ENCODE data around the gene PLEKHH2.

PLEKHH2 gene

GRCh38 chr2:43738257-43738656 is 101.2 kb downstream of the PLEKHH2 start:
- TF ChIP-seq, protein P1, sequence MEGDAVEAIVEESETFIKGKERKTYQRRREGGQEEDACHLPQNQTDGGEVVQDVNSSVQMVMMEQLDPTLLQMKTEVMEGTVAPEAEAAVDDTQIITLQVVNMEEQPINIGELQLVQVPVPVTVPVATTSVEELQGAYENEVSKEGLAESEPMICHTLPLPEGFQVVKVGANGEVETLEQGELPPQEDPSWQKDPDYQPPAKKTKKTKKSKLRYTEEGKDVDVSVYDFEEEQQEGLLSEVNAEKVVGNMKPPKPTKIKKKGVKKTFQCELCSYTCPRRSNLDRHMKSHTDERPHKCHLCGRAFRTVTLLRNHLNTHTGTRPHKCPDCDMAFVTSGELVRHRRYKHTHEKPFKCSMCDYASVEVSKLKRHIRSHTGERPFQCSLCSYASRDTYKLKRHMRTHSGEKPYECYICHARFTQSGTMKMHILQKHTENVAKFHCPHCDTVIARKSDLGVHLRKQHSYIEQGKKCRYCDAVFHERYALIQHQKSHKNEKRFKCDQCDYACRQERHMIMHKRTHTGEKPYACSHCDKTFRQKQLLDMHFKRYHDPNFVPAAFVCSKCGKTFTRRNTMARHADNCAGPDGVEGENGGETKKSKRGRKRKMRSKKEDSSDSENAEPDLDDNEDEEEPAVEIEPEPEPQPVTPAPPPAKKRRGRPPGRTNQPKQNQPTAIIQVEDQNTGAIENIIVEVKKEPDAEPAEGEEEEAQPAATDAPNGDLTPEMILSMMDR (conservative IDR thresholded peaks at IDR 0.05; ENCODE audit: low read depth): no peak
- POLR2A ChIA-PET (ENCODE audit: low non-redundant PET): no interaction called here
- CTCF ChIA-PET: interaction anchor here (0.6 kb wide), 1 partner anchor 11 kb away, joined by 3 read pairs; no protein-coding TSS in a partner anchor

DNA sequence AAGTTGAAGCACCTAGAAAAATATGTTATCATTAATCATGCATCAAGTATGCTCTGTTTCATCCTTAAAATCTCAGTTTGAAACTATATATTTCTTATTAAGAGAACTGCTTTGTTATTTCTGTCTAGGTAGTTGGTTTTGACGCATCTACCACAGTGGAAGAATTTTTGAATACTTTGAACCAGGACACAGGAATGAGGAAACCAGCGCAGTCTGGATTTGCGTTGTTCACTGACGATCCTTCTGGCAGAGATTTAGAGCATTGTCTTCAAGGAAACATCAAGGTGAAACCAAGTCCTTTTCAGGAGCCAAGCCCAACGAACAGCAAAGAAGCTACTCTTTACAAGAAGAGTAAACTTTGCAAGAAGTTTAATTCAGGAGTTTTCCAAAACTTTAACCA is 106.6 kb downstream of the PLEKHH2 start:
- H3K27ac ChIP-seq: no peak overlapping the region
- no peak for DNase-seq (ENCODE audit: low spot score)
- TF ChIP-seq, protein P1 (conservative IDR thresholded peaks at IDR 0.05; ENCODE audit: low read depth): no peak
- ChIA-PET POLR2A (ENCODE audit: low non-redundant PET) (no interaction called here), CTCF (no interaction called here)

More at GRCh38 chr2:43738257-43738656, 101.2 kb downstream of the PLEKHH2 start:
- DNase-seq (ENCODE audit: low spot score): no peak
- H3K27ac ChIP-seq: no peak overlapping the region

- no peak for DNase-seq (ENCODE audit: low spot score)
- H3K27ac ChIP-seq: no peak overlapping the region
- ChIA-PET CTCF (no interaction called here), POLR2A (ENCODE audit: low non-redundant PET) (no interaction called here)
- TF ChIP-seq, protein P1 (conservative IDR thresholded peaks at IDR 0.05; ENCODE audit: low read depth): no peak
Measured at GRCh38 chr2:43745457-43745856, 108.4 kb downstream of the PLEKHH2 start.

DNA sequence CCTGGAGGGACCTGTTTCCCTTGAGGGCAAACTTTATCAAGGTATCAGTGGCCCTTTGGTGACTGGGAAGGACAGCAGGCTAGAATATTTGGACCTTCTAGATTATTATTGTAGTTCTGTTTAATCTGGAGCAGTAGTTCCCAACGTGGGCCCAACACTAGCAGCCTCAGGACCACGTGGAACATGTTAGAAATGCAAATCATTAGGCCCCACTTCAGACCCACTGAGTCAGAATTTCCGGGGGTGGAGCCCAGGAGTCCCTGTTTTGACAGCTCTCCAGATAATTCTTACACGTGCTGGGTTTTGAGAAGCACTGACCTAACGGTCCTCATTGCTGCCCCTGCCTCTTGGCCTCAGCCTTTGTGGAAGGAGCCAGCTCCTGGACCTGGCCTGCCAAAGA is 111.3 kb downstream of the PLEKHH2 start:
- ChIA-PET CTCF (no interaction called here), POLR2A (ENCODE audit: low non-redundant PET) (no interaction called here)

DNA sequence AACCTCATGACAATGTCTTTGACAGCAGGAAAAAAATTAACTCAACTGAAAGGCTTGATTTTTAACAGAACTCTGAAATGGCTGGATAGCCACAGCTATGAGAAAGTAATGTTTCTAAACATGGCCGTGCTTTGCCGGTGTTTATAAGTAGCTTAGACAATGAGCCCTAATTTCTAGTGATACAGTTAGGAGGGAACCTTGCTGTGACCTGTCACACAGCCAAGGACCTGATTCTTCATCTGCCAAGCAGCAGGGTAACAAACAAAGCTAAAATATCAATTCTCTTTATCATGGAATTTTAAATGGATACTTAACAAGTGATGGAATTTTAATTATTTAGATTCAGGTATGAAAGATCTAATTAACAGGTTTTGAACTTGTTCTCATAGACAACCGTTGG is 112.5 kb downstream of the PLEKHH2 start:
- CTCF ChIA-PET: no interaction called here
- no peak overlapping the region for H3K27ac ChIP-seq
- TF ChIP-seq, protein P1 (conservative IDR thresholded peaks at IDR 0.05; ENCODE audit: low read depth): no peak
- DNase-seq (ENCODE audit: low spot score): no peak
- POLR2A ChIA-PET (ENCODE audit: low non-redundant PET): no interaction called here

More for the DNA sequence above, 111.3 kb downstream of the PLEKHH2 start:
- H3K27ac ChIP-seq: no peak overlapping the region
- TF ChIP-seq, protein P1 (conservative IDR thresholded peaks at IDR 0.05; ENCODE audit: low read depth): no peak
- no peak for DNase-seq (ENCODE audit: low spot score)

- H3K27ac ChIP-seq: no peak overlapping the region
- ChIA-PET POLR2A (ENCODE audit: low non-redundant PET) (interaction anchor here (0.6 to 0.7 kb wide), 2 partner anchors 37 to 416 kb away, joined by 3 to 9 read pairs; no protein-coding TSS in a partner anchor), CTCF (interaction anchor here (0.7 to 1.0 kb wide), 2 partner anchors 26 to 1113 kb away, joined by 3 to 4 read pairs; no protein-coding TSS in a partner anchor)
- TF ChIP-seq, protein P1 (conservative IDR thresholded peaks at IDR 0.05; ENCODE audit: low read depth): no peak
- DNase-seq (ENCODE audit: low spot score): no peak
Measured at GRCh38 chr2:43751476-43751990, 114.5 kb downstream of the PLEKHH2 start.

Data from RWPE1 (cell line).